Urinary bladder (tissue), 4 donors: ENCODE measurements around the gene TAF1A. TPM values are rescaled to one million over a fixed set of nuclear protein-coding genes. Genes with fewer than 3 reads are reported as not detected.

Experiments
- DNase-seq: peaks from one replicate; pipeline ENCODE4 v3.0.0-alpha.2; 2015; ENCODE audit errors: extremely low spot score
- H3K27ac ChIP-seq: one replicate; pipeline ENCODE4 v1.5.1; 2013; ENCODE audit warnings: low read depth, mild to moderate bottlenecking, moderate library complexity
- H3K36me3 ChIP-seq: one replicate; pipeline ENCODE4 v1.6.1; 2013; ENCODE audit warnings: mild to moderate bottlenecking, moderate library complexity; ENCODE audit not compliant: insufficient read depth
- H3K4me1 ChIP-seq: one replicate; pipeline ENCODE4 v1.6.1; 2013; ENCODE audit warnings: mild to moderate bottlenecking, moderate library complexity; ENCODE audit not compliant: insufficient read depth
- H3K4me3 ChIP-seq: one replicate; pipeline ENCODE4 v1.5.1; 2013; ENCODE audit warnings: low read depth, low read length
- WGBS: extraction: QIAGEN DNeasy Blood & Tissue Kit; methylation state at CpG from one replicate; pipeline ENCODE4 v1.1.7; 2013; 5-methylcytosine and 5-hydroxymethylcytosine counted together
- polyA plus RNA-seq: library from polyadenylated mRNA; stranded (reverse); fragments of 200-250 nt; gene quantifications from one replicate; pipeline ENCODE4 v1.2.3, GENCODE V29; 2013
- total RNA-seq: library from RNA; depleted of rRNA; stranded (reverse); fragments of >200 nt; gene quantifications from one replicate; pipeline ENCODE4 v1.2.3, GENCODE V29; 2014
- donor health status: healthy with polysubstance abuse.
- donor health status: healthy.

The TAF1A gene
- total and polyA plus RNA-seq, 2 donors = 3.3 to 23.4 TPM

- Histone ChIP-seq H3K36me3 (no peaks in the 10 kb centered on the region), H3K4me3 (no peak overlapping the region), H3K27ac (no peak overlapping the region), H3K4me1 (peaks cover 1% of the 10 kb centered on the region)
- no peak for DNase-seq
- WGBS = 87% methylated on average over 4 of the region's 4 CpGs
Observed at GRCh38 chr1:222582099-222582774, 7.5 kb downstream of the TAF1A start.

- peaks cover 3% of the 10 kb centered on the region for H3K36me3 ChIP-seq
- no peaks in the 10 kb centered on the region for H3K4me1 ChIP-seq
- H3K27ac ChIP-seq = no peak overlapping the region
- no peak overlapping the region for H3K4me3 ChIP-seq
- no peak for DNase-seq
- WGBS = 93% methylated on average over 3 of the region's 3 CpGs
Observed at GRCh38 chr1:222579316-222579715, 10.4 kb downstream of the TAF1A start.

GRCh38 chr1:222570837-222571236 lies 18.9 kb downstream of the TAF1A start:
- Histone ChIP-seq H3K27ac (no peak overlapping the region), H3K4me3 (no peak overlapping the region), H3K4me1 (no peaks in the 10 kb centered on the region), H3K36me3 (peaks cover 3% of the 10 kb centered on the region)
- no peak for DNase-seq
- 100% methylated on average over 1 of the region's 1 CpG for WGBS

- Histone ChIP-seq H3K4me1 (no peaks in the 10 kb centered on the region), H3K36me3 (no peaks in the 10 kb centered on the region), H3K27ac (no peak overlapping the region), H3K4me3 (no peak overlapping the region)
- WGBS = 96% methylated on average over 1 of the region's 1 CpG
- DNase-seq = no peak
Observed at GRCh38 chr1:222561656-222562055, 28.1 kb downstream of the TAF1A start.

GRCh38 chr1:222557574-222557973 lies 32.2 kb downstream of the TAF1A start:
- DNase-seq = no peak
- 97% methylated on average over 7 of the region's 7 CpGs for WGBS
- H3K4me3 ChIP-seq = no peak overlapping the region
- no peaks in the 10 kb centered on the region for H3K36me3 ChIP-seq
- H3K27ac ChIP-seq = no peak overlapping the region
- peaks cover 1% of the 10 kb centered on the region for H3K4me1 ChIP-seq

- Histone ChIP-seq H3K4me1 (peaks cover 1% of the 10 kb centered on the region), H3K27ac (no peak overlapping the region), H3K36me3 (no peaks in the 10 kb centered on the region), H3K4me3 (no peak overlapping the region)
- 85% methylated on average over 6 of the region's 6 CpGs for WGBS
- no peak for DNase-seq
Observed at GRCh38 chr1:222557148-222557547, 32.6 kb downstream of the TAF1A start.

- peaks cover 1% of the 10 kb centered on the region for H3K4me1 ChIP-seq
- no peak overlapping the region for H3K27ac ChIP-seq
- WGBS = 82% methylated on average over 2 of the region's 2 CpGs
- no peak for DNase-seq
- no peaks in the 10 kb centered on the region for H3K36me3 ChIP-seq
- no peak overlapping the region for H3K4me3 ChIP-seq
Observed at GRCh38 chr1:222555992-222556615, 33.6 kb downstream of the TAF1A start.

- no peak for DNase-seq
- WGBS = 94% methylated on average over 5 of the region's 5 CpGs
- H3K27ac ChIP-seq = no peak overlapping the region
Observed at GRCh38 chr1:222554177-222554576, 35.6 kb downstream of the TAF1A start.

GRCh38 chr1:222552882-222553281 lies 36.9 kb downstream of the TAF1A start:
- no peak overlapping the region for H3K27ac ChIP-seq
- peaks cover 1% of the 10 kb centered on the region for H3K4me1 ChIP-seq
- no peaks in the 10 kb centered on the region for H3K36me3 ChIP-seq
- 46% methylated on average over 5 of the region's 5 CpGs for WGBS
- DNase-seq = no peak
- no peak overlapping the region for H3K4me3 ChIP-seq

More at GRCh38 chr1:222554177-222554576, 35.6 kb downstream of the TAF1A start:
- Histone ChIP-seq H3K36me3 (no peaks in the 10 kb centered on the region), H3K4me1 (peaks cover 1% of the 10 kb centered on the region), H3K4me3 (no peak overlapping the region)

- no peak within 1 kb of the TSS for H3K27ac ChIP-seq
- no peak within 1 kb of the TSS for H3K4me3 ChIP-seq
- no peak for DNase-seq
- H3K4me1 ChIP-seq = no peaks in the 10 kb centered on the region
- WGBS = 55% methylated on average over 8 of the region's 8 CpGs
- H3K36me3 ChIP-seq = no peaks in the 10 kb centered on the region
Observed at GRCh38 chr1:222547944-222548671, 41.6 kb downstream of the TAF1A start, which contains the start of gene HHIPL2. Gene HHIPL2, minus strand, starts transcription at chr1:222548104. Its CDS starts 60 bp downstream, at chr1:222548044.

GRCh38 chr1:222547260-222547614 lies 42.5 kb downstream of the TAF1A start:
- DNase-seq = no peak
- Histone ChIP-seq H3K27ac (no peak overlapping the region), H3K4me3 (no peak overlapping the region), H3K36me3 (no peaks in the 10 kb centered on the region), H3K4me1 (no peaks in the 10 kb centered on the region)
- WGBS = 34% methylated on average over 8 of the region's 8 CpGs

GRCh38 chr1:222546548-222547259 lies 43.0 kb downstream of the TAF1A start:
- H3K4me3 ChIP-seq = no peak overlapping the region
- no peaks in the 10 kb centered on the region for H3K36me3 ChIP-seq
- H3K4me1 ChIP-seq = no peaks in the 10 kb centered on the region
- DNase-seq = peak; percentile 26
- no peak overlapping the region for H3K27ac ChIP-seq
- WGBS = 10% methylated on average over 7 of the region's 7 CpGs

GRCh38 chr1:222546091-222546490 lies 43.6 kb downstream of the TAF1A start:
- Histone ChIP-seq H3K27ac (no peak overlapping the region), H3K36me3 (no peaks in the 10 kb centered on the region), H3K4me3 (no peak overlapping the region), H3K4me1 (no peaks in the 10 kb centered on the region)
- DNase-seq = no peak
- 43% methylated on average over 7 of the region's 7 CpGs for WGBS
